Measurements from ENCODE around the gene FAM3A. TPM values are rescaled to one million over a fixed set of nuclear protein-coding genes. Genes with fewer than 3 reads are reported as not detected.

The FAM3A gene
- total RNA-seq, 1 experiment from 2014 or later: 88.8 TPM

- DNase-seq (ENCODE audit: low read depth, low spot score) (no peak), ATAC-seq (no peak)
- POLR2A ChIA-PET: no interaction called here
- CTCF ChIA-PET: no interaction called here
- no peaks in the 10 kb centered on the region for H3K36me3 ChIP-seq (ENCODE audit: control insufficient read depth, insufficient read depth, low read length)
- peaks cover 12% of the 10 kb centered on the region for H3K4me1 ChIP-seq (ENCODE audit: control insufficient read depth, insufficient read depth, low read length)
- BruUV-seq (replicated peaks): no TSS peak
- in situ Hi-C loops (cut with HindIII; ENCODE audit: low pct_unique_long_range_greater_than_20kb, low sequenced_read_pairs): no loop called here
- H3K4me3 ChIP-seq (ENCODE audit: low read depth in 2 of 2, low read length in 2 of 2): peak overlapping the region; percentile 72 to 85
- no peaks in the 10 kb centered on the region for H3K9me3 ChIP-seq (ENCODE audit: control insufficient read depth, insufficient read depth, low read depth, low read length)
- intact Hi-C loops (cut with micrococcal nuclease; ENCODE audit: unreplicated experiment): no loop called here
- H3K27ac ChIP-seq (ENCODE audit: low read length): peak overlapping the region; percentile 78
- TF ChIP-seq POLR2AphosphoS5 (IDR thresholded peaks at IDR 0.05; ENCODE audit: low read depth, low read length): no peak
- H3K27me3 ChIP-seq (ENCODE audit: control insufficient read depth, insufficient read depth, low read length): no peaks in the 10 kb centered on the region
Observed at GRCh38 chrX:154517101-154517781, 1.2 kb upstream of the FAM3A start.

GRCh38 chrX:154516656-154517100, 646 bp upstream of the FAM3A start:
- no peaks in the 10 kb centered on the region for H3K36me3 ChIP-seq (ENCODE audit: control insufficient read depth, insufficient read depth, low read length)
- no TSS peak for BruUV-seq (replicated peaks)
- ChIA-PET POLR2A (interaction anchor here (0.6 kb wide), 2 partner anchors 17 to 260 kb away, joined by 3 read pairs; no protein-coding TSS in a partner anchor), CTCF (interaction anchor here (0.7 kb wide), 1 partner anchor 166 kb away, joined by 5 read pairs; no protein-coding TSS in a partner anchor)
- peak overlapping the region; percentile 78 for H3K27ac ChIP-seq (ENCODE audit: low read length)
- DNase-seq (ENCODE audit: low read depth, low spot score) (no peak), ATAC-seq (peak; percentile 39)
- H3K4me3 ChIP-seq (ENCODE audit: low read depth in 2 of 2, low read length in 2 of 2): peak overlapping the region; percentile 72 to 85
- peaks cover 12% of the 10 kb centered on the region for H3K4me1 ChIP-seq (ENCODE audit: control insufficient read depth, insufficient read depth, low read length)
- no peaks in the 10 kb centered on the region for H3K27me3 ChIP-seq (ENCODE audit: control insufficient read depth, insufficient read depth, low read length)
- H3K9me3 ChIP-seq (ENCODE audit: control insufficient read depth, insufficient read depth, low read depth, low read length): no peaks in the 10 kb centered on the region
- intact Hi-C loops (cut with micrococcal nuclease; ENCODE audit: unreplicated experiment) (no loop called here), in situ Hi-C loops (cut with HindIII; ENCODE audit: low pct_unique_long_range_greater_than_20kb, low sequenced_read_pairs) (no loop called here)
- no peak for TF ChIP-seq TCF7L2 (IDR thresholded peaks at IDR 0.05; ENCODE audit: low read depth, low read length)
- TF ChIP-seq SIN3A (IDR thresholded peaks at IDR 0.05; ENCODE audit: borderline replicate concordance, insufficient read depth, low read depth, low read length): no peak
- TF ChIP-seq REST (IDR thresholded peaks at IDR 0.05; ENCODE audit: insufficient read depth in 1 of 2, low read depth in 2 of 2, low read length in 1 of 2): no peak
- no peak for TF ChIP-seq CTCF (IDR thresholded peaks at IDR 0.05)
- TF ChIP-seq POLR2AphosphoS5 (IDR thresholded peaks at IDR 0.05; ENCODE audit: low read depth, low read length): no peak
